ENCODE data around the gene ADCY2.

Gene ADCY2

GRCh38 chr5:7706256-7706655, 310.3 kb downstream of the ADCY2 start:
- no peak for DNase-seq (ENCODE audit: low read depth)
- in situ Hi-C loops (cut with HindIII; ENCODE audit: low sequenced_read_pairs): no loop called here
- TF ChIP-seq CTCF (IDR thresholded peaks at IDR 0.05; ENCODE audit: low read depth, low read length, missing control alignments): no peak
- H3K4me3 ChIP-seq (ENCODE audit: low read depth, low read length): no peak overlapping the region

GRCh38 chr5:7714119-7714518, 318.2 kb downstream of the ADCY2 start:
- in situ Hi-C loops (cut with HindIII; ENCODE audit: low sequenced_read_pairs): no loop called here
- DNase-seq (ENCODE audit: low read depth): peak; percentile 35
- no peak overlapping the region for H3K4me3 ChIP-seq (ENCODE audit: low read depth, low read length)
- no peak for TF ChIP-seq CTCF (IDR thresholded peaks at IDR 0.05; ENCODE audit: low read depth, low read length, missing control alignments)

GRCh38 chr5:7714697-7715096, 318.8 kb downstream of the ADCY2 start:
- in situ Hi-C loops (cut with HindIII; ENCODE audit: low sequenced_read_pairs): no loop called here
- H3K4me3 ChIP-seq (ENCODE audit: low read depth, low read length): no peak overlapping the region
- no peak for TF ChIP-seq CTCF (IDR thresholded peaks at IDR 0.05; ENCODE audit: low read depth, low read length, missing control alignments)
- DNase-seq (ENCODE audit: low read depth): no peak

GRCh38 chr5:7717691-7718090, 321.8 kb downstream of the ADCY2 start:
- in situ Hi-C loops (cut with HindIII; ENCODE audit: low sequenced_read_pairs): no loop called here
- no peak for TF ChIP-seq CTCF (IDR thresholded peaks at IDR 0.05; ENCODE audit: low read depth, low read length, missing control alignments)
- DNase-seq (ENCODE audit: low read depth): peak; percentile 73
- H3K4me3 ChIP-seq (ENCODE audit: low read depth, low read length): no peak overlapping the region

GRCh38 chr5:7728076-7728475, 332.1 kb downstream of the ADCY2 start:
- peak; percentile 45 for DNase-seq (ENCODE audit: low read depth)
- no peak overlapping the region for H3K4me3 ChIP-seq (ENCODE audit: low read depth, low read length)
- in situ Hi-C loops (cut with HindIII; ENCODE audit: low sequenced_read_pairs): no loop called here
- no peak for TF ChIP-seq CTCF (IDR thresholded peaks at IDR 0.05; ENCODE audit: low read depth, low read length, missing control alignments)

GRCh38 chr5:7741415-7742065, 345.6 kb downstream of the ADCY2 start:
- no peak overlapping the region for H3K4me3 ChIP-seq (ENCODE audit: low read depth, low read length)
- no peak for DNase-seq (ENCODE audit: low read depth)
- no peak for TF ChIP-seq CTCF (IDR thresholded peaks at IDR 0.05; ENCODE audit: low read depth, low read length, missing control alignments)
- in situ Hi-C loops (cut with HindIII; ENCODE audit: low sequenced_read_pairs): no loop called here

Data from astrocyte of the cerebellum (primary cell).